ENCODE results near the gene TRAPPC13. TPM values are rescaled to one million over a fixed set of nuclear protein-coding genes. Genes with fewer than 3 reads are reported as not detected.

The TRAPPC13 gene
- total and polyA plus RNA-seq, 2 of the 13 experiments (the other 11 are each of a cell fraction or from before 2014, with no cell fraction given), result 8.4 to 19.6 TPM

GRCh38 chr5:65611524-65611923 is 13.3 kb upstream of the TRAPPC13 start:
- POLR2A ChIA-PET, result no interaction called here

More at GRCh38 chr5:65611524-65611923, 13.3 kb upstream of the TRAPPC13 start:
- Histone ChIP-seq H3K27ac (ENCODE audit: extremely low read length, insufficient read depth, low read length) (no peak overlapping the region), H3K4me2 (ENCODE audit: low read depth, low read length) (no peak overlapping the region), H3K4me1 (ENCODE audit: insufficient read depth, low read length) (peaks cover 12% of the 10 kb centered on the region), H3K79me2 (ENCODE audit: insufficient read depth, low read length) (no peaks in the 10 kb centered on the region), H3K9ac (ENCODE audit: insufficient read depth, low read depth, low read length) (no peak overlapping the region), H3K4me3 (replicated peaks in 1 of 3; ENCODE audit: insufficient read depth in 1 of 3, low read depth in 2 of 3, low read length in 3 of 3) (no peak overlapping the region), H3K27me3 (ENCODE audit: control insufficient read depth in 1 of 2, insufficient read depth in 2 of 2, low read length in 2 of 2) (no peaks in the 10 kb centered on the region), H3K36me3 (replicated peaks in 1 of 2; ENCODE audit: control insufficient read depth in 1 of 2, insufficient read depth in 2 of 2, low read length in 2 of 2) (peaks cover 14 to 64% of the 10 kb centered on the region in 2 experiments), H4K20me1 (ENCODE audit: insufficient read depth, low read length) (no peaks in the 10 kb centered on the region), H2AFZ (ENCODE audit: low read length) (no peak overlapping the region), H3K9me3 (ENCODE audit: low read length) (no peaks in the 10 kb centered on the region)
- intact Hi-C loops (cut with micrococcal nuclease; ENCODE audit: unreplicated experiment), result no loop called here
- DNase-seq (ENCODE audit: low spot score) (peak; percentile 81), FAIRE-seq (no peak), ATAC-seq (peak; percentile 88)
- BruUV-seq (replicated peaks), result no TSS peak
- CTCF ChIA-PET (ENCODE audit: low intra/inter-chr PET ratio, low total read pairs), result no interaction called here
- 53% methylated on average over 3 of the region's 3 CpGs for WGBS (ENCODE audit: low lambda C conversion rate)
- TF ChIP-seq ZNF766 (CRISPR knock-in tag; IDR thresholded peaks at IDR 0.05; ENCODE audit: borderline replicate concordance) (no peak), SIX1 (CRISPR knock-in tag; IDR thresholded peaks at IDR 0.05; ENCODE audit: borderline replicate concordance) (peak; percentile 68; the same call in 1 of the 2 replicates), IKZF4 (CRISPR knock-in tag; IDR thresholded peaks at IDR 0.05; ENCODE audit: borderline replicate concordance, low read depth, not compliant biosample characterization) (no peak), TERF1 (CRISPR knock-in tag; IDR thresholded peaks at IDR 0.05) (no peak), TOPORS (CRISPR knock-in tag; IDR thresholded peaks at IDR 0.05) (no peak), SAP130 (CRISPR knock-in tag; IDR thresholded peaks at IDR 0.05; ENCODE audit: low read depth) (peak; percentile 25; the same call in 1 of the 2 replicates), ZBTB38 (CRISPR knock-in tag; IDR thresholded peaks at IDR 0.05) (no peak), ZNF235 (CRISPR knock-in tag; IDR thresholded peaks at IDR 0.05; ENCODE audit: borderline replicate concordance) (no peak), ZBTB26 (CRISPR knock-in tag; IDR thresholded peaks at IDR 0.05; ENCODE audit: borderline replicate concordance) (no peak), TEAD3 (CRISPR knock-in tag; optimal IDR thresholded peaks at IDR 0.05; ENCODE audit: borderline replicate concordance) (peak; percentile 55), ZNF614 (CRISPR knock-in tag; IDR thresholded peaks at IDR 0.05; ENCODE audit: borderline replicate concordance) (no peak), E2F5 (CRISPR knock-in tag; conservative IDR thresholded peaks at IDR 0.05) (no peak), NR1H2 (CRISPR knock-in tag; IDR thresholded peaks at IDR 0.05; ENCODE audit: borderline replicate concordance, low read depth) (no peak), ZNF441 (CRISPR knock-in tag; IDR thresholded peaks at IDR 0.05; ENCODE audit: borderline replicate concordance) (no peak), ZNF543 (CRISPR knock-in tag; IDR thresholded peaks at IDR 0.05) (no peak), JUN (CRISPR knock-in tag; IDR thresholded peaks at IDR 0.05) (0 out of 2 replicates have a peak, but pooled peaks have one; percentile 39)
- TF ChIP-seq, protein P1, sequence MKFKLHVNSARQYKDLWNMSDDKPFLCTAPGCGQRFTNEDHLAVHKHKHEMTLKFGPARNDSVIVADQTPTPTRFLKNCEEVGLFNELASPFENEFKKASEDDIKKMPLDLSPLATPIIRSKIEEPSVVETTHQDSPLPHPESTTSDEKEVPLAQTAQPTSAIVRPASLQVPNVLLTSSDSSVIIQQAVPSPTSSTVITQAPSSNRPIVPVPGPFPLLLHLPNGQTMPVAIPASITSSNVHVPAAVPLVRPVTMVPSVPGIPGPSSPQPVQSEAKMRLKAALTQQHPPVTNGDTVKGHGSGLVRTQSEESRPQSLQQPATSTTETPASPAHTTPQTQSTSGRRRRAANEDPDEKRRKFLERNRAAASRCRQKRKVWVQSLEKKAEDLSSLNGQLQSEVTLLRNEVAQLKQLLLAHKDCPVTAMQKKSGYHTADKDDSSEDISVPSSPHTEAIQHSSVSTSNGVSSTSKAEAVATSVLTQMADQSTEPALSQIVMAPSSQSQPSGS (CRISPR knock-in tag; IDR thresholded peaks at IDR 0.05), result peak; percentile 49; the same call in 1 of the 2 replicates
- TF ChIP-seq, protein P2, sequence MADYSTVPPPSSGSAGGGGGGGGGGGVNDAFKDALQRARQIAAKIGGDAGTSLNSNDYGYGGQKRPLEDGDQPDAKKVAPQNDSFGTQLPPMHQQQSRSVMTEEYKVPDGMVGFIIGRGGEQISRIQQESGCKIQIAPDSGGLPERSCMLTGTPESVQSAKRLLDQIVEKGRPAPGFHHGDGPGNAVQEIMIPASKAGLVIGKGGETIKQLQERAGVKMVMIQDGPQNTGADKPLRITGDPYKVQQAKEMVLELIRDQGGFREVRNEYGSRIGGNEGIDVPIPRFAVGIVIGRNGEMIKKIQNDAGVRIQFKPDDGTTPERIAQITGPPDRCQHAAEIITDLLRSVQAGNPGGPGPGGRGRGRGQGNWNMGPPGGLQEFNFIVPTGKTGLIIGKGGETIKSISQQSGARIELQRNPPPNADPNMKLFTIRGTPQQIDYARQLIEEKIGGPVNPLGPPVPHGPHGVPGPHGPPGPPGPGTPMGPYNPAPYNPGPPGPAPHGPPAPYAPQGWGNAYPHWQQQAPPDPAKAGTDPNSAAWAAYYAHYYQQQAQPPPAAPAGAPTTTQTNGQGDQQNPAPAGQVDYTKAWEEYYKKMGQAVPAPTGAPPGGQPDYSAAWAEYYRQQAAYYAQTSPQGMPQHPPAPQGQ (CRISPR knock-in tag; IDR thresholded peaks at IDR 0.05; ENCODE audit: borderline replicate concordance), result no peak
- in situ Hi-C loops (cut with HindIII; ENCODE audit: extremely low pct_ligation_motif_present, low pct_unique_long_range_greater_than_20kb), result no loop called here
